Stimulated activated CD4-positive, alpha-beta T cell treated with anti-CD3 and anti-CD28 coated beads, Interleukin-1b, Interleukin-23, amount 100 ng/mL, for 24 hours (primary cell): Measurements from ENCODE around the gene BTBD19.
"Not testable (repeated sequence)": the region's sequence is repeated elsewhere in the genome, so short reads cannot be mapped to it uniquely, and the experiment has no call there.

Experiments used
- DNase-seq, 4 experiments: peaks; one replicate each; pipeline ENCODE4 v3.0.0-alpha.2; 2020; ENCODE audit warnings: low read depth in 4 of 4, low spot score in 1 of 4

The BTBD19 gene

DNA sequence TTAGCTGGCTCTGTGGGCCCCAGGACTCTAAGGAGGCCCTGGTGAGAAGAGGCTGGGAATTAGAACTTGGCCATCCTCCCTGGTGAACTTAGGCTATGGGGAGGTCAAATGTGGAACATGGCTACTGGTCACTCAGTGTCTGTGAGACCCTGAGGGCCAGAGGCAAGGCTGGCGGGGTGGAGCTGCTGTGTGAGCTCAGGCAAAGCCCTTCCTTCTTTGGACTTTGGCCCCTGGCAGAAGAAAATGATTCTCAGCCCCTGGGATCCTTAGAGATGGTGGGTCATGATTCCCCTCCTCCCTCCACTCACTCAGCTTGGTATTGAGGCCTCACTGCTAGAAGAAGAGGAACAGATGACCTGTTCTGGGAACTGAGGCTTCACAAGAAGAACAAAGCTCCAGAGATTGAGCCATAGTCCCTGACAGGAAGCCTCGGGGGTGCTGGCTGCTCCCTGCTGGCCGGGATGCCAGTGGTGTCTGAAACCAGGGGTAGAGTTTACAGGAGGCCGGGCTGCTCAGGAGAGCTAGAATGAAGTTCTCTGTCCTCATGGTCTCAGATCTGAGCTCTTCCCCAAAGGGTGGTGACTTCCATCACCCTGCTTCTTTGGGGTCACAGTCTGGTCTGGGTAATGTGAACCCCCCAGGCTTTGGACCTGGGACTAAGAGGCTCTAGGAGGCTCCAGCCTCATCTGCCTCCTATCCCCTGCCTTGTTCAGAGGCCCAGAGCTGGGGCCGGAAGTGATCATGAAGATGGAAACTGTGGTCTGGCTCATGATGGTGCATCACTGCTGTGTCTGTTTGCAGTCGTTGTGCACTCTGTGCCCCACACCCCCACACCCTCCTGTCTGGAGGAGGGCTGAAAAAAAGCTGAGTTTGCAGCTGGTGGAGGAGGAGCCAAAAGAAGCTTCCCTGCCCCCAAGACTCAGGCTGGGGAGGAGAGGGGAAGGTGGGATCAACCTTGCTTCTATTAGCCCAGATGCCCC lies 905 bp downstream of the BTBD19 start:
- peak in 3 of 4 experiments; percentile 60 to 88 (median 78) for DNase-seq

DNA sequence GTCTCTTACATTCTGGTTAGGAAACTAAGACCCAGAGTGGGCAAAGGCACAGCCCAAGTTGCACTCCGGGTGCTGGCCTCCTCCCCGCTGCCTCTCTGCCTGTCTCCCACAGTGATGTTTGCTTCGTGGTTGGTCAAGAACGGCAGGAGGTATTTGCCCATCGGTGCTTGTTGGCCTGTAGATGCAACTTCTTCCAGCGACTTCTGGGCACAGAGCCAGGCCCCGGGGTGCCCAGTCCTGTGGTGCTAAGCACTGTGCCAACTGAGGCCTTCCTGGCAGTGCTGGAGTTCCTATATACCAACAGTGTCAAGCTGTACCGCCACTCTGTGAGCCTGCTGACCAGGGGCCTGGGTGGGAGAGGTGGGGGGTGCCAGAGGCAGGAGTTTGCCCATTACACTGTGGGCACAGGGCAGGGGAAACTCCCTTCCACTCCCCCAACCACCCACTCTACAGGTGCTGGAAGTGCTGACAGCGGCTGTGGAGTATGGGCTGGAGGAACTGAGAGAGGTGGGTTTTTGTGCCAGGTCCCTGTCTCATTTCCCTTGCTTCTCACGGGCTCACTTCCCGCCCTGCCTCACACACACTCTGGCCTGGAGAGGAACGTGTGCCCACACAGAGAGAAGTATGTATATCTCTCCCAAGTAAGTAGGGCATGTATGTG lies 1.9 kb downstream of the BTBD19 start:
- no peak for DNase-seq

DNA sequence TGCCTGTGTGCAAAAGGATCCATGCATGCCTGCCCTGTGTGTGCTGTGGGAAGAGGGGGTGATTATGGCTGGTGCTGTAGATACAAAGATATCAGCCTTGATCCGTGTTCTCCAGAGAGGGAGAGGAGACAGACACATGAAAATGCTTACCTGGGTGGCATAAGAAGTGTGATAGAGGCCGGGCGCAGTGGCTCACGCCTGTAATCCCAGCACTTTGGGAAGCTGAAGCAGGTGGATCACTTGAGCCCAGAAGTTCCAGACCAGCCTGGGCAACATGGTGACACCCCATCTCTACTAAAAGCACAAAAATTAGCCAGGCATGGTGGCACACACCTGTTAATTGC lies 2.4 kb downstream of the BTBD19 start:
- DNase-seq, result not testable (repeated sequence)

DNA sequence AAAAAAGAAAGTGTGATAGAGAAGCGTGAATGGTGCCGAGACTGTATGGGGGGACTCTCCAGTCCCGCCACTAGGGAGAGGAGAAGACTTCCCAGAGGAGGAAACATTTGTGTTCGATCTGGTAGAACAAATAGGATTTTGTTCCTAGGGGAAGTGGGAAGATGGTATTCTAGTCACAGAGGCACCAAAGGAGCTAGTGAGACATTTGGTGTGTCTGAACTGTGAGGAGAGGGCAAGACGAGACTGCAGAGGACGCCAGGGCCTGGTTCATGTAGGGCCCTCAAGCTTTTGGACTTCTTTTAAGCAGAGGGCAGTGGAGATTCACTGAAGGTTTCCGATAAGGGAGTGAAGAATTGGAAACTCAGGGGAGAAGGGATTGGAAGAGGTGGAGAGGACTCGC lies 2.9 kb downstream of the BTBD19 start:
- DNase-seq, result no peak

DNA sequence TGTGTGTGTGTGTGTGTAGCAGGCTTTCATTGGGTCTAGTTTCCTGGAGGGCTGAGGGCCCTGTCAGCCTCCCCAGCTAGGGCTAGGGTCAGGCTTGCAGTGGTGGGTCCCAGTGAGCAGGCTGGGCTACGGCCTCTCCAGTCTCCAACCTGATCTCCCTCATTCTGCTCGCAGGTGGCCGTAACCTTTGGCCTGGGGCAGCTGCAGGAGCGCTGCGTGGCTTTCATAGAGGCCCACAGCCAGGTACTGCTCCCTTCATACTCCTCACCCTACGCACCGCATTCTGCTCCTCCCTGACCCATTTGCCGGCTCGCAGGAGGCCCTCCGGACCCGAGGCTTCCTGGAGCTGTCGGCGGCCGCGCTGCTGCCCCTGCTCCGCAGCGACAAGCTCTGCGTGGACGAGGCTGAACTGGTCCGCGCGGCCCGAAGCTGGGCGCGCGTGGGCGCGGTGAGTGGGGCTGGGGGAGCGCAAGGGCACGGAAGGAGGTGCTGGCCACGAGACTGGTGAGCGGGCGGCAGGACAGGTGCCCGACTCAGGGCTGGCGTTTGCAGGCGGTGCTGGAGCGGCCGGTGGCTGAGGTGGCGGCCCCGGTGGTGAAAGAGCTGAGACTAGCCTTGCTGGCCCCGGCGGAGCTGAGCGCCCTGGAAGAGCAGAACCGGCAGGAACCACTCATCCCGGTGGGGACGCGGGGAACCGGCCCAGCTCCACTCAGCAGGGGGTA lies 4.7 kb downstream of the BTBD19 start:
- no peak for DNase-seq

DNA sequence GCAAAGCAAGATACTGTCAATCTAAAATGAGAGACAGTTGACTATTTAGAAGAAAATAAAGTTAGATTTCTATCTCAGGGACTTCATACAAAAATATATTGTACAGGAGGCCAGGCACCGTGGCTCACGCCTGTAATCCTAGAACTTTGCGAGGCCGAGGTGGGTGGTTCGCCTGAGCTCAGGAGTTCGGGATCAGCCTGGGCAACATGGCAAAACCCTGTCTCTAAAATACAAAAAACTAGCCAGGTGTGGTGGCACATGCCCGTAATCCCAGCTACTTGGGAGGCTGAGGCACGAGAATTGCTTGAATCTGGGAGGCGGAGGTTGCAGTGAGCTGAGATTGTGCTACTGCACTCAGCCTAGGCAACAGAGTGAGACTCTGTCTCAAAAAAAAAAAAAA lies 7.6 kb downstream of the BTBD19 start:
- not testable (repeated sequence) for DNase-seq

DNA sequence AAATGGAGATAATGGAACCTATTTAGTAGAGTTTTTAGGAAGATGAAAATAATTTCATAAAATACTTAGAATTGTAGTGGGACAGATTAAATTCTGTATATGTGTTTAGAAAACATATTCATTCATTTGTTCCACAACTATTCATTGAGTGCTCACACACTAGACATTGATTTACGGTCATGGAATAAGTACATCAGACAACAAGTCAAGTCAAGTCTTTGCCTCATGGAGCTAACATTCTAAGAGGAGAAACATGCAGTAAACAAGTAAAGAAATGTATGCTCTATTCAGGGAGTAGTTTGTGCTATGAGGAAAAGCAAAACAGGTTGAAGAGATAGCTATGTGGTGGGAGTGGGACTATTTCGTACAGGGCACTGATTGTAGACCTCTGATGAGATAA lies 9.0 kb downstream of the BTBD19 start:
- no peak for DNase-seq

DNA sequence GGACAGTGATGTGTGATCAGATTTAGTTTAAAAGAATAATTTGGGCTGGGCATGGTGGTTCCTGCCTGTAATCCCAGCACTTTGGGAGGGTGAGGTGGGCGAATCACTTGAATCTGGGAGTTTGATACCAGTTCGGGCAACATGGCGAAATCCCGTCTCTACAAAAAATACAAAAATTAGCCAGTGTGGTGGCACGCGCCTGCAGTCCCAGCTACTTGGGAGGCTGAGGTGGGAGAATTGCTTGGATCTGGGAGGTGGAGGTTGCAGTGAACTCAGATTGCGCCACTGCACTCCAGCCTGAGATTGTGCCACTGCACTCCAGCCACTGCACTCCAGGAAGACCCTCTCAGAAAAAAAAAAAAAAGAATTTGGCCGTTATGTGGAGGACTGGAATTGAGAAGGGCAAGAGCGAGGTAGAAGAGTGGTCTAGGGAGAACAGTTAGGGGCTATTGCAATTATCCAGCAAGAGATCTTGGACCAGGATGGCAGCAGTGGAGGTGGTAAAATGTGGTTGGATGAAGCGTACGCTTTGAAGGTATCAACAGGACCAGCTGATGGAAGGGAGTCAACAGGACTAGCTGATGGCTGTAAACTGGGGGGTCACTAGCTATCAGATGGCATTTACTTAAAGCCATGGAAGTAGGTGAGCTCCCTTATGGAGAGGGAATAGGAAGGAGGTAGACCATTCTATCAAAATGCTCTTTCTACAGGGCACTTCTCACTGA lies 9.6 kb downstream of the BTBD19 start:
- DNase-seq, result no peak

DNA sequence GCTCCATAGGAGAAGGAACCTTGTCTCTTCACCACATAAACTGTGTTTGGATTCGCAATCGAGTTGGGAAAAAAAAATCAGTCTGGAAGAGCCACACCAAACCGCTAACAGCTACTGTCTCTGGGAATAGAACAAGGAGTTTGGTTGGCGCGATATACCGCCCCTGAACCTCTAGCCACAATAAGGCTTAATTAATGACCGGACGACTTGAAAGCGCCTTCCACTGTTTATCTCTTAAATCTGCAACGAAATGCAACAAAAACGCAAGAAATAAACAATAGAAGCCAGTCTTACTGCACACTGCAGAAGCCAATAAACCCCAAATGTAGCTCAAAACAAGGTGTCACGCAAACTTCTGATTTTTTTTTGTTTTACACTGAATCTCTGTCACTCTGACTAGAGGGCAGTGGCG lies 10.9 kb downstream of the BTBD19 start:
- DNase-seq, result no peak

DNA sequence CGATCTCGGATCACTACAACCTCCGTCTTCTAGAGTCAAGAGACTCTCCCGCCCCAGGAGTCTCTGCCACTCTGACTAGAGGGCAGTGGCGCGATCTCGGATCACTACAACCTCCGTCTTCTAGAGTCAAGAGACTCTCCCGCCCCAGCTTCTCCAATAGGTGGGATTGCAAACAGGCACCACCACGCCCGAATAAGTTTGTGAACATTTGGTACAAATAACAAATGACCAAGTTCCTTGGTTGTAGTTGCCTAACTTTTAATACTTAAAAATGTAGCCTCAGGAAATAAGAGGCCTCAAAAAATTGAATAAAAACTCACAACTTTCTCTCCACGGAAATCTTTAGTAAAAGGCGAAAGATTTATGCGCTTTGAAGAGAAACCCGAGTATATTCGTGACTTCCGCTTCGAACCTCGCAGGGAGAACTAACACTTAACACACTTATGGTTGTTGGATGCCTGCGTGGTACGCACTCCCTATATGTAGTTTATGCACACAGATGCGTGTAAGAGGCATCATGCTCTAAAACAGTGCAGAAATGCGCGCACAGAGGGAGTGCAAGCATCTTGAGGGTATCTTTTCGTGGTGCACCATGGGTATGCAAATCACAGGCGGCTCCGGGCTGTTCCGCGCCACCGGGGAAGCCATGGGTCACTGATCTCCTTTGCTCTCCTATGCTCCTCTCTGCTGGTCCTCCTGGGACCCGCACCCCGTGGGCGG lies 11.4 kb downstream of the BTBD19 start:
- peak in 3 of 4 experiments; percentile 59 to 78 (median 78) for DNase-seq

DNA sequence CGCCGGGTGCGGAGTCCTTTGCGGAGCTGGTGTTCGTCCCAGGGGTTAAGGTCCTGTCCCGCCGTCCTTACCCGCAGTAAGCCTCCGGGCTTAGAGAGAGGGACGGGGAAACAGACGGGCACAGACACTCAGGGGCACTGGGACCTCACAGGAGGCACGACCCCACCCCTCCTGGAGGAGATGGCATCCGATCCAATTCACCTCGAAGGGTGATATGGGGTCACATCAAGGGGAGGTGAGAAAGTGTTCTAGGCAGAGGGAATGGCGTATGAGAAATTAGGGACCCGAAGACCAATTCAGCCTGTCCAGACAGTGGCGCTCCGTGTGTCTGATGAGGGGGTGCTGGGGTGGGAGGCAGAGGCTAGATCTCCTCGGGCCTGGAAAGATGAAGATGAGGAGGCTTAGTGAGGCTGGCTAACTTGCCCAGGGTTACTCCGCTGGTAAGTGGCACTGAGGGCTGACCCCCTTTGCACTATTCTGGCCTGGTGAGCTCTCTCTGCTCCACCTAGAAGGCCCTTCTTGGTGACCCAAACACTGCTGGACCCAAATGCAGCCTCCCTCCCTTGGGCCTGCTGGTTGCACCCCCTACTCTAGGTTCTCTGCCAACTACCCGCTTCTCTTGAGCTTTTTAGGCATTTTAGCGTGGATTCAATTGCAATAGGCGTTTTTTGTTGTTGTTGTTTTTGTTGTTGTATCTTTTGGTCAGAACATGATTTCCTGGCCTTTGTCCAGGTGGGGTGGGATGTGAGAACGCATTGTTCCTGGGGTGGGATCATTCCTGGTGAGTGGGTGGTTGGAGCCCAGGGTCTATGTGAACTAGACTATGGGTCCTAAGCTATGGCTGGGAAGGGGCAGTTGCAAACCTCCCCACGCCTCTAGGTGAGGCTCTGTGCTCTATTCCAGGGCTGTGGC lies 12.3 kb downstream of the BTBD19 start:
- no peak for DNase-seq

DNA sequence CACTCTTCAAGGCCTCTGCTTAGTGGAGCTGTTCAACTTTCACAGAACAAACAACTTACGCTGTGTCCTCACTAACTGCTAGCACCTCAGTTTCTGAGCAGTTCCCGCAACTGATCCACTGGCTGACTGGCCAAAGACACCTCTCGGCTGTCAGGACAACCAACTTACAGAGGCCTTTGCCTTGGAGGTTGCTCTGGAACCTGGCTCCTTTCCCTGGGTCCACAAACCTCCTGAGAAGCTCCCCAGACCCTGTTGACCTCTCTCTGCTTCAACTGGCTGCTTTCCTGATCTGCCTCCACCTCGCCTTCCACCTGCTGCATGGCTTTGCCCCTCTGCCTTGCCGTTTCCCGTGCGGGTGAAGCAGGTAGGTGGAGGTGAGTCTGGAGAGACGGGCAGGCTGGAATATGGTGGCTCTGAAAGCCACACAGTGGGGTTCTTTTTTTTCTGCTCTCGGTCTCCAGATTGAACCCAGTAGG lies 13.0 kb downstream of the BTBD19 start:
- no peak for DNase-seq

DNA sequence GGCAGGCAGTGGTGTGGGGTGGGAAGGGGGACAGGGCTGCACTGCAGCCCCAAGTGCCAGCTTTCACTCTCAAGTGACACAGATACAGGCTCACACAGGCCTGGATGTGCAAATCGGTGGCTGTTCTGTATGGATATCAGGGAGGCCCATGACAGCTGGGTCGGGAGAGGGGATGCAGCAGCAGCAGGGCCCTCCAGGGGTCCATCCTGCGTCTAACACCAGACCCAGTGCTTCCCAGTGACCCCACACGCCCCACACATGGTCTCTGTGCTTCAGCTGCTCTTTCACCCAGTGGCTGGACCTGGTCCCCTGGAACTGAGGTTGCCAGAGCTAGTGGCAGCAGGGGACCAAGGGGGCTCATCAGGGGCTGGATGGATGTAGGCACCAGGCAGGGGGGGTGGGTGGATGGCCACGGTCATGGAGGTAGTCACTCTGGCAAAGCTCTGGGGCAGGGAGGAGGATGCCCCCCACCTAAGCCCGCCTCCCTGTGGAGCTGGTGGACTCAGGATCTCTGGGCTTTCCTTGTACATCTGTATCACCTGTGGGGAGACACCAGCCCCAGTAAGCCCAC lies 13.9 kb downstream of the BTBD19 start:
- no peak for DNase-seq

DNA sequence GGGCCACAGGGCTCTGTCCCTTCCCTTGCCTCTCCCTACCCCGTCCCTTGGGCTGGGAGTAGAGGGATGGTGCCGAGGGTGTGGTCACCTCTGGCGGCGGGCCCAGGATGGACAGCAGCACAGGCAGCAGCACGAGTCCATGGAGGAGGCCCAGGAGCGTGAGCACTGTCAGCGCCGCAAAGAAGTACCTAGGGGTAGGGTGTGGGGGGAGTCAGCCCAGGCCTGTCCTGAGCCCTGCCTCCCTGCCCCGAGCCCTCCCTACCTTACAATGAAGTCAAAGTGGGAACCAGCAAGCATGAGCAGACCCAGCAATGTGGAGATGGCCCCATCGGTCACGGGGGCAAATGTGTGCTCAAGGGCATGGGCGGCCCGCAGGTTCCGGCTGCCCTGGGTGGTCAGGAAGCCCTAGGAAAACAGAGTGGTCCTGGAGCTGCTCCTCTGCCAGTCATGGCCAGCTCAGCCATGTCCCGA lies 14.7 kb downstream of the BTBD19 start:
- DNase-seq, result no peak

DNA sequence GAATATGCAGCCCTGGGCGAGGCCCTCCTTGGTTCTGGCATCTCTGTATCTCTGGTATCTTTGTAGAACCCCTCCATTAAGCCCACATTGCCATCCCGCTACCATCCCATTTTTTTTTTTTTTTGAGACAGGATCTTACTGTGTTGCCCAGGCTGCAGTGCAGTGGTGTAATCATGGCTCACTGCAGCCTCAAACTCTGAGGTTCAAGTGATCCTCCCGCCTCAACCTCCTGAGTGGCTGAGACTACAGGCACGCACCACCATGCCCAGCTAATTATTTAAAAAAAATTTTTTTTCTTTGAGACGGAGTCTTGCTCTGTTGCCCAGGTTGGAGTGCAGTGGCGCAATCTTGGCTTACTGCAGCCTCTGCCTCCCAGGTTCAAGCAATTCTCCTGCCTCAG lies 16.1 kb downstream of the BTBD19 start:
- not testable (repeated sequence) for DNase-seq

DNA sequence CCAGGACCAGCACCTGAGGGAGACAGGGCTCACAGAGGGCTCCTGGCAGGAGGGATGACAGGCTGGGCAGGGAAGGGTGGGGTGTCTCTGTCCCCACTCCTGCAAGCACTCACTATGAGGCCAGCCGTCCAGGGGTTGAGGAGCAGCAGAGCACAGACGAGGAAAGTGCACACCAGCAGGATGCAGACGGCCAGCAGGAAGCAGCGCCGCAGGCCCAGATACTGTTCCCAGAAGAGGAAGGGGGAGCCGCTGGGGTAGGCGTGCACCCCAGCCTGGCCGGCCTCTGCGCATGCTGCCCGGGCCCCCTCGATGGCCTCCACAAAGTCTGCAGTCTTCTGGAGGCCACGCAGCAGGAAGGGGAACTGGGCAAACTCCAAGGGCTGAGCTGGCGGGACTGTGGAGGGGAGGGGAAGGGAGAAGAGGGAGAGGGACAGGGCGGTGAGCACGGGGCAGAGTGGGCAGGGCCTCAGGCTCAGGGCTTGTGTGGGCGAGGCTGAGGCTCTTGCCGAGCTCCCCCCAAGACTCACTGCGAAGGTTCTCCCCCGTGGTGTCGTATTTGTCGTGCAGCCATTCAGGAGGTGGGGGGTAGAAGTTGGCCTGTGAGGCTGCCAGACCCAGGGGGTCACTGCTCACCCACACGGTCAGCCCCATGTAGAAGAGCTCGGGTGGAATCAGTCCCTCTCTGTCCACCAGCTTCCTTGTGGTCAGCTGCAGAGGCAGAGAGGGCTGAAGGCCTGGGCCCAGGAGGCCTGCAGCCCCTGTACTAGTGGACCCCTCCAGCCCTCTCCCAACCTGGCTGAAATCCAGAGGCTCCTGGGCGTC lies 18.3 kb downstream of the BTBD19 start:
- no peak for DNase-seq

DNA sequence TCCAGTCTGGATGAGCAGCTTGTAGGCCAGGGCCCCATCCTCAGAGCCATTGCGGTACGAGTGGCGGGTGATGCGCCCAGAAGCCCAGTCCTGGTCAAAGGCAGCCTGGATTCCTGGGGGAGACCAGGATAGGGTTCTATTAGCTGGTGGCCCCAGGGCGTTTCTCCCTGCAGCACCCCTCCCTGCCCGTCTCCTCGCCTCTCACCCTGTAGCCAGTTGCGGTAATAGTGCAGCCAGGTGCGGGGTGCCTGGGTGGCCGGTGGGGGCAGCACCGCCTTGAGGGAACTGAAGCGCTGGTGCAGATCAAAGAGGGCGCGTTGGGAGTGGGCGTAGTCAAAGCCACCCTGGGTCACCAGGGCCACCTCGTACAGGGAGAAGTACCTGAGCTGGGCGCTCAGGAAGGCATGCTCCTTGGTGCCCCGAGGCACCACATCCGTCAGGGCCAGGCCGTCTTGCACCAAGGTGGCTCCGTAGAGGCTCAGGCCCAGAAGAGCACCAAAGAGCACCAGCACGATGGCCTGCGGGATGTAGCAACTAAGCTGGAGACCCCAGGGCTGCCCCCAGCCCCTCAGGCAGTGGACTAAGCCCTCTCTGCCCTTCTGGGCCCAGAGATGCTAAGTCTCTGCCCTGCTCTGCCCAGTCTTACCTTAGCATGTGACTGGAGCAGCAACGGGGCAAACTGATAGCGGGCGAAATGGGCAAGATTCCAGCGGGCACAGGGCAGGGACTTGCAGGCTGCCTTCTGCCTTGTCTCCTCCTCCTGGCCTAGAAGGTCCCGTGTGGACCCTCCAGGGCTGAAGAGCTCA lies 19.1 kb downstream of the BTBD19 start:
- DNase-seq, result no peak
